Gastroesophageal sphincter (tissue), 3 donors: ENCODE measurements around the gene METTL4.

Experiments used
- EP300 ChIP-seq: sonication (generic); formaldehyde crosslinking; IDR thresholded peaks from one replicate; pipeline ENCODE4 v1.6.1; 2017; ENCODE audit warnings: antibody characterized with exemption, mild to moderate bottlenecking
- POLR2A ChIP-seq, 2 donors: fragments of 450-650 bp; IDR thresholded peaks; one replicate each; pipeline ENCODE4 v1.6.1; 2017; ENCODE audit warnings: antibody characterized with exemption in 2 of 2, mild to moderate bottlenecking in 2 of 2, moderate library complexity in 1 of 2
- POLR2AphosphoS5 ChIP-seq: sonication (generic); formaldehyde crosslinking; IDR thresholded peaks from one replicate; pipeline ENCODE4 v1.6.1; 2017; ENCODE audit warnings: antibody characterized with exemption
- TF ChIP-seq, protein P1 (sequence below), 4 experiments: fragments of 200-600 bp in 2 of 4; fragments of 450-650 bp in 2 of 4; sonication (generic) in 1 of 4; IDR thresholded peaks; one replicate each; pipeline ENCODE4 v1.5.1; 2017 to 2019; ENCODE audit warnings: antibody characterized with exemption in 4 of 4, mild to moderate bottlenecking in 2 of 4, moderate library complexity in 2 of 4

DNA sequence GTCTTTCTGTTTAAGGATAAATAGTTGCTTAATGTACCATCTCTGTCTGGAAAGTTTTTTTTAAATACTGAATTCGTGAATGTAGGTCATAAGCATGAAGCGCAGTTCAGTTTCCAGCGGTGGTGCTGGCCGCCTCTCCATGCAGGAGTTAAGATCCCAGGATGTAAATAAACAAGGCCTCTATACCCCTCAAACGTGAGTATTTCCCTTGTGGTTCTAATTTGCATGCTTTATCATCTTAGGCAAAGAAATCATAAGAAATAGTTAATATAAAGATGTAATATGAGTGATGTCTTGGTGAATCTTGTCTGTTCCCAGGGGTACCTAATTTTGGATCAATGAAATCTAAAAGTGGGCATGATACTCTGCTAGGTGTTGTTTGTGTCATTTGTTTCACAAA lies 1.6 kb upstream of the METTL4 start:
- TF ChIP-seq, protein P1, sequence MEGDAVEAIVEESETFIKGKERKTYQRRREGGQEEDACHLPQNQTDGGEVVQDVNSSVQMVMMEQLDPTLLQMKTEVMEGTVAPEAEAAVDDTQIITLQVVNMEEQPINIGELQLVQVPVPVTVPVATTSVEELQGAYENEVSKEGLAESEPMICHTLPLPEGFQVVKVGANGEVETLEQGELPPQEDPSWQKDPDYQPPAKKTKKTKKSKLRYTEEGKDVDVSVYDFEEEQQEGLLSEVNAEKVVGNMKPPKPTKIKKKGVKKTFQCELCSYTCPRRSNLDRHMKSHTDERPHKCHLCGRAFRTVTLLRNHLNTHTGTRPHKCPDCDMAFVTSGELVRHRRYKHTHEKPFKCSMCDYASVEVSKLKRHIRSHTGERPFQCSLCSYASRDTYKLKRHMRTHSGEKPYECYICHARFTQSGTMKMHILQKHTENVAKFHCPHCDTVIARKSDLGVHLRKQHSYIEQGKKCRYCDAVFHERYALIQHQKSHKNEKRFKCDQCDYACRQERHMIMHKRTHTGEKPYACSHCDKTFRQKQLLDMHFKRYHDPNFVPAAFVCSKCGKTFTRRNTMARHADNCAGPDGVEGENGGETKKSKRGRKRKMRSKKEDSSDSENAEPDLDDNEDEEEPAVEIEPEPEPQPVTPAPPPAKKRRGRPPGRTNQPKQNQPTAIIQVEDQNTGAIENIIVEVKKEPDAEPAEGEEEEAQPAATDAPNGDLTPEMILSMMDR (IDR thresholded peaks at IDR 0.05) = no peak
- no peak for TF ChIP-seq POLR2AphosphoS5
- no peak for TF ChIP-seq EP300
- no peak for TF ChIP-seq POLR2A (IDR thresholded peaks at IDR 0.05)
